Trophoblast cell (in vitro differentiated cells and primary cell): ENCODE data around the gene TANK.

ENCODE experiments used
- DNase-seq, 2 donors: peaks; one replicate each; pipeline ENCODE4 v3.0.0-alpha.2; 2016
- H2AFZ ChIP-seq: 2 replicates; pipeline ENCODE4 v1.6.1; 2013; ENCODE audit warnings: low read length, moderate library complexity, mild to moderate bottlenecking; ENCODE audit not compliant: insufficient read depth, poor library complexity
- H2AK5ac ChIP-seq: 2 replicates; pipeline ENCODE4 v1.6.1; 2013; ENCODE audit warnings: mild to moderate bottlenecking, low read length
- H2BK120ac ChIP-seq: 2 replicates; pipeline ENCODE4 v1.6.1; 2013; ENCODE audit warnings: low read length, mild to moderate bottlenecking, moderate library complexity; ENCODE audit not compliant: insufficient read depth, poor library complexity
- H2BK12ac ChIP-seq: 2 replicates; pipeline ENCODE4 v1.6.1; 2013; ENCODE audit warnings: mild to moderate bottlenecking, low read length, moderate library complexity
- H2BK5ac ChIP-seq: 2 replicates; pipeline ENCODE4 v1.6.1; 2013; ENCODE audit warnings: low read length, low read depth, moderate library complexity, mild to moderate bottlenecking; ENCODE audit not compliant: poor library complexity
- H3K14ac ChIP-seq: 2 replicates; pipeline ENCODE4 v1.6.1; 2013; ENCODE audit warnings: mild to moderate bottlenecking, low read length
- H3K18ac ChIP-seq: 2 replicates; pipeline ENCODE4 v1.6.1; 2013; ENCODE audit warnings: mild to moderate bottlenecking, low read length
- H3K23ac ChIP-seq: 2 replicates; pipeline ENCODE4 v1.6.1; 2013; ENCODE audit warnings: low read length
- H3K27ac ChIP-seq: 2 replicates; pipeline ENCODE4 v1.5.1; 2013; ENCODE audit warnings: low read depth, mild to moderate bottlenecking, inconsistent platforms, low read length, moderate library complexity
- H3K27me3 ChIP-seq: 2 replicates; pipeline ENCODE4 v1.6.1; 2013; ENCODE audit warnings: inconsistent platforms, mild to moderate bottlenecking, low read length, moderate library complexity; ENCODE audit not compliant: insufficient read depth
- H3K36me3 ChIP-seq, 2 experiments: 1 replicate in 1 of 2; 2 replicates in 1 of 2; pipeline ENCODE4 v1.6.1; 2013; ENCODE audit warnings: low read length in 2 of 2, mild to moderate bottlenecking in 2 of 2, moderate library complexity in 1 of 2; ENCODE audit not compliant: insufficient read depth in 2 of 2, control insufficient read depth in 1 of 2
- H3K4ac ChIP-seq: 2 replicates; pipeline ENCODE4 v1.6.1; 2013; ENCODE audit warnings: low read depth, mild to moderate bottlenecking, low read length, moderate library complexity
- H3K4me1 ChIP-seq, 2 experiments: 1 replicate in 1 of 2; 2 replicates in 1 of 2; pipeline ENCODE4 v1.6.1; 2013; ENCODE audit warnings: low read length in 2 of 2, mild to moderate bottlenecking in 2 of 2, moderate library complexity in 1 of 2; ENCODE audit not compliant: insufficient read depth in 2 of 2, control insufficient read depth in 1 of 2
- H3K4me2 ChIP-seq: 2 replicates; pipeline ENCODE4 v1.6.1; 2013; ENCODE audit warnings: inconsistent platforms, mild to moderate bottlenecking, low read length, moderate library complexity
- H3K4me3 ChIP-seq: 2 replicates; pipeline ENCODE4 v1.5.1; 2013; ENCODE audit warnings: mild to moderate bottlenecking, low read depth, low read length, inconsistent platforms
- H3K79me1 ChIP-seq: one replicate; pipeline ENCODE4 v1.6.1; 2013; ENCODE audit warnings: low read length
- H3K79me2 ChIP-seq: 2 replicates; pipeline ENCODE4 v1.6.1; 2013; ENCODE audit warnings: low read length, mild to moderate bottlenecking; ENCODE audit not compliant: control insufficient read depth, insufficient read depth, poor library complexity
- H3K9ac ChIP-seq: 2 replicates; pipeline ENCODE4 v1.6.1; 2013; ENCODE audit warnings: mild to moderate bottlenecking, low read length
- H3K9me3 ChIP-seq: 2 replicates; pipeline ENCODE4 v1.6.1; 2013; ENCODE audit warnings: low read depth, mild to moderate bottlenecking, control low read depth, inconsistent platforms, low read length; ENCODE audit not compliant: insufficient read depth
- H4K12ac ChIP-seq: 2 replicates; pipeline ENCODE4 v1.6.1; 2013; ENCODE audit warnings: low read depth, mild to moderate bottlenecking, low read length, moderate library complexity
- H4K8ac ChIP-seq: 2 replicates; pipeline ENCODE4 v1.6.1; 2013; ENCODE audit warnings: low read depth, mild to moderate bottlenecking, low read length, moderate library complexity
- H4K91ac ChIP-seq: one replicate; pipeline ENCODE4 v1.6.1; 2013; ENCODE audit warnings: low read depth, mild to moderate bottlenecking, low read length, moderate library complexity
- WGBS: extraction: QIAGEN DNeasy Blood & Tissue Kit; methylation state at CpG from one replicate; pipeline ENCODE4 v1.1.7; 2013; ENCODE audit warnings: missing lambda C conversion rate; ENCODE audit not compliant: insufficient read length, insufficient coverage; ENCODE audit errors: extremely low coverage; 5-methylcytosine and 5-hydroxymethylcytosine counted together

Gene TANK

GRCh38 chr2:161115205-161115604, 45.0 kb upstream of the TANK start:
- no peak overlapping the region for H3K27ac ChIP-seq
- no peak overlapping the region for H3K4me3 ChIP-seq
- H2AFZ ChIP-seq: peak overlapping the region; percentile 51
- no peak overlapping the region for H2BK5ac ChIP-seq
- H3K79me2 ChIP-seq: no peaks in the 10 kb centered on the region
- H3K4me2 ChIP-seq: no peak overlapping the region
- peaks cover 2 to 3% of the 10 kb centered on the region in 2 experiments for H3K4me1 ChIP-seq
- peak overlapping the region; percentile 89 for H2AK5ac ChIP-seq
- H2BK12ac ChIP-seq: peak overlapping the region; percentile 89
- peaks cover 2% of the 10 kb centered on the region for H3K79me1 ChIP-seq
- peak overlapping the region; percentile 41 for H3K14ac ChIP-seq
- H3K9me3 ChIP-seq: no peaks in the 10 kb centered on the region
- whole genome bisulfite sequencing: no CpG with 5 or more reads among the region's 2 CpGs
- H2BK120ac ChIP-seq: peak overlapping the region; percentile 28
- no peak for DNase-seq
- peak overlapping the region; percentile 52 for H4K91ac ChIP-seq
- no peak overlapping the region for H3K4ac ChIP-seq
- H3K18ac ChIP-seq: no peak overlapping the region
- no peak overlapping the region for H3K9ac ChIP-seq
- no peaks in the 10 kb centered on the region for H3K27me3 ChIP-seq
- no peak overlapping the region for H4K12ac ChIP-seq
- no peaks in the 10 kb centered on the region for H3K36me3 ChIP-seq
- H4K8ac ChIP-seq: no peak overlapping the region
- no peak overlapping the region for H3K23ac ChIP-seq

GRCh38 chr2:161115605-161116380, 44.4 kb upstream of the TANK start:
- peaks cover 2% of the 10 kb centered on the region for H3K79me1 ChIP-seq
- peak overlapping the region; percentile 38 for H2BK12ac ChIP-seq
- no peak overlapping the region for H2BK120ac ChIP-seq
- no peak overlapping the region for H3K9ac ChIP-seq
- H4K12ac ChIP-seq: no peak overlapping the region
- H3K79me2 ChIP-seq: no peaks in the 10 kb centered on the region
- DNase-seq: no peak
- H3K27ac ChIP-seq: no peak overlapping the region
- WGBS: no CpG with 5 or more reads among the region's 3 CpGs
- H2BK5ac ChIP-seq: no peak overlapping the region
- H3K23ac ChIP-seq: no peak overlapping the region
- no peak overlapping the region for H3K4me3 ChIP-seq
- H4K91ac ChIP-seq: no peak overlapping the region
- H3K4ac ChIP-seq: no peak overlapping the region
- no peak overlapping the region for H3K4me2 ChIP-seq
- H3K36me3 ChIP-seq: no peaks in the 10 kb centered on the region
- no peaks in the 10 kb centered on the region for H3K9me3 ChIP-seq
- no peak overlapping the region for H2AK5ac ChIP-seq
- H3K27me3 ChIP-seq: no peaks in the 10 kb centered on the region
- H2AFZ ChIP-seq: no peak overlapping the region
- H4K8ac ChIP-seq: no peak overlapping the region
- no peak overlapping the region for H3K14ac ChIP-seq
- H3K18ac ChIP-seq: no peak overlapping the region
- H3K4me1 ChIP-seq: peaks cover 2 to 3% of the 10 kb centered on the region in 2 experiments

GRCh38 chr2:161116509-161116908, 43.7 kb upstream of the TANK start:
- Histone ChIP-seq H3K9me3 (no peaks in the 10 kb centered on the region), H4K12ac (no peak overlapping the region), H3K36me3 (no peaks in the 10 kb centered on the region), H3K79me2 (no peaks in the 10 kb centered on the region), H4K8ac (no peak overlapping the region), H3K23ac (no peak overlapping the region), H3K27me3 (no peaks in the 10 kb centered on the region), H3K14ac (no peak overlapping the region), H3K27ac (no peak overlapping the region), H3K4me1 (peaks cover 3% of the 10 kb centered on the region in 2 experiments), H3K79me1 (peaks cover 4% of the 10 kb centered on the region), H2AFZ (no peak overlapping the region), H2AK5ac (no peak overlapping the region), H2BK120ac (no peak overlapping the region), H3K9ac (no peak overlapping the region), H2BK12ac (no peak overlapping the region), H3K4me2 (no peak overlapping the region), H2BK5ac (no peak overlapping the region), H3K4ac (no peak overlapping the region), H4K91ac (no peak overlapping the region), H3K4me3 (no peak overlapping the region), H3K18ac (no peak overlapping the region)
- DNase-seq: no peak
- no CpG with 5 or more reads among the region's 5 CpGs for WGBS

- H3K79me1 ChIP-seq: peaks cover 5% of the 10 kb centered on the region
- WGBS: no CpG with 5 or more reads among the region's 2 CpGs
- no peak overlapping the region for H2BK12ac ChIP-seq
- H3K4ac ChIP-seq: no peak overlapping the region
- no peak overlapping the region for H2AFZ ChIP-seq
- H4K8ac ChIP-seq: no peak overlapping the region
- H2BK5ac ChIP-seq: no peak overlapping the region
- H3K4me2 ChIP-seq: no peak overlapping the region
- no peak overlapping the region for H3K18ac ChIP-seq
- no peak overlapping the region for H3K27ac ChIP-seq
- H3K79me2 ChIP-seq: no peaks in the 10 kb centered on the region
- peaks cover 3 to 4% of the 10 kb centered on the region in 2 experiments for H3K4me1 ChIP-seq
- no peak overlapping the region for H3K14ac ChIP-seq
- no peak overlapping the region for H3K9ac ChIP-seq
- no peak overlapping the region for H2BK120ac ChIP-seq
- no peak overlapping the region for H4K12ac ChIP-seq
- DNase-seq: no peak
- H4K91ac ChIP-seq: no peak overlapping the region
- H3K9me3 ChIP-seq: no peaks in the 10 kb centered on the region
- H2AK5ac ChIP-seq: no peak overlapping the region
- no peaks in the 10 kb centered on the region for H3K36me3 ChIP-seq
- H3K27me3 ChIP-seq: no peaks in the 10 kb centered on the region
- no peak overlapping the region for H3K23ac ChIP-seq
- H3K4me3 ChIP-seq: no peak overlapping the region
Observed at GRCh38 chr2:161117506-161117905, 42.7 kb upstream of the TANK start.
